Endothelial cell of umbilical vein (primary cell): ENCODE measurements around the gene SLC36A3. TPM values are rescaled to one million over a fixed set of nuclear protein-coding genes. Genes with fewer than 3 reads are reported as not detected.

ENCODE experiments used
- BruUV-seq: library from RNA; stranded (reverse); fragments of 400-500 nt; replicated peaks from 2 replicates; lab custom pipeline; 2021; lab: Mats Ljungman, UMichigan
- CTCF ChIA-PET: fragments of 300-600, 350-600 bp; sonication (Branson Sonifier 250); formaldehyde crosslinking; loops from one replicate; lab custom pipeline; 2021; ENCODE audit warnings: antibody characterized with exemption, inconsistent platforms; lab: Charles Lee
- POLR2A ChIA-PET: fragments of 300-600, 350-600 bp; sonication (Branson Sonifier 250); formaldehyde crosslinking; loops from one replicate; lab custom pipeline; 2021; ENCODE audit warnings: antibody characterized with exemption, inconsistent platforms; lab: Charles Lee
- DNase-seq: peaks from one replicate; pipeline ENCODE4 v3.0.0-alpha.2; 2011; ENCODE audit warnings: low read depth, low spot score
- FAIRE-seq: peaks from 2 replicates; lab custom pipeline; 2011; peaks lifted over from hg19 to GRCh38; lab: Jason Lieb, UNC
- H2AFZ ChIP-seq: 2 replicates; pipeline ENCODE4 v1.6.0; 2012; ENCODE audit warnings: low read depth, low read length, control low read depth, inconsistent platforms
- H3K27ac ChIP-seq: 2 replicates; pipeline ENCODE4 v1.5.1; 2011; ENCODE audit warnings: low read depth, mild to moderate bottlenecking, control low read depth, low read length, moderate library complexity; ENCODE audit not compliant: insufficient read depth
- H3K27me3 ChIP-seq, 2 experiments: 2 replicates each; pipeline versions ENCODE4 v1.6.0 to v1.6.1; 2011; ENCODE audit warnings: low read length in 2 of 2, mixed read lengths in 1 of 2; ENCODE audit not compliant: control insufficient read depth in 2 of 2, insufficient read depth in 2 of 2
- H3K36me3 ChIP-seq, 2 experiments: 2 replicates in 1 of 2; 3 replicates in 1 of 2; pipeline ENCODE4 v1.5.1; 2011; ENCODE audit warnings: low read length in 2 of 2, mild to moderate bottlenecking in 1 of 2, moderate library complexity in 1 of 2; ENCODE audit not compliant: control insufficient read depth in 2 of 2, insufficient read depth in 2 of 2; ENCODE audit errors: extremely low read depth in 1 of 2
- H3K4me1 ChIP-seq: 3 replicates; pipeline ENCODE4 v1.5.1; 2011; ENCODE audit warnings: mild to moderate bottlenecking, low read length; ENCODE audit not compliant: control insufficient read depth, insufficient read depth; ENCODE audit errors: extremely low read depth
- H3K4me2 ChIP-seq: 2 replicates; pipeline ENCODE4 v1.6.1; 2011; ENCODE audit warnings: low read length, control low read depth, mixed read lengths; ENCODE audit not compliant: insufficient read depth
- H3K4me3 ChIP-seq, 3 experiments: fragments of 200-600 bp in 1 of 3; sonication (generic), shearing (Covaris generic) in 1 of 3; replicated peaks in 1 of 3; 2 replicates each; pipeline ENCODE4 v1.5.1; 2011 to 2016; ENCODE audit warnings: control low read depth in 3 of 3, low read length in 3 of 3, mild to moderate bottlenecking in 2 of 3, inconsistent platforms in 1 of 3, low read depth in 1 of 3, moderate library complexity in 1 of 3; ENCODE audit not compliant: insufficient read depth in 1 of 3
- H3K79me2 ChIP-seq: 2 replicates; pipeline ENCODE4 v1.6.0; 2012; ENCODE audit warnings: low read length, inconsistent platforms; ENCODE audit not compliant: control insufficient read depth, insufficient read depth
- H3K9ac ChIP-seq: replicated peaks from 2 replicates; pipeline ENCODE3; 2011; ENCODE audit warnings: low read length, control low read depth; ENCODE audit not compliant: insufficient read depth; ENCODE audit errors: extremely low read depth
- H3K9me1 ChIP-seq: replicated peaks from 3 replicates; pipeline ENCODE4 v1.6.0; 2011; ENCODE audit warnings: mild to moderate bottlenecking, low read length; ENCODE audit not compliant: control insufficient read depth, insufficient read depth; ENCODE audit errors: extremely low read depth
- H3K9me3 ChIP-seq: replicated peaks from 2 replicates; pipeline ENCODE4 v1.5.1; 2012; ENCODE audit warnings: low read length, inconsistent platforms; ENCODE audit not compliant: control insufficient read depth, insufficient read depth
- H4K20me1 ChIP-seq: replicated peaks from 2 replicates; pipeline ENCODE3; 2011; ENCODE audit warnings: mild to moderate bottlenecking, low read length; ENCODE audit not compliant: control insufficient read depth, insufficient read depth; ENCODE audit errors: extremely low read depth
- CTCF ChIP-seq, 2 donors: IDR thresholded peaks; 1 replicate in 1 of 2; 2 replicates in 1 of 2; pipeline ENCODE4 v1.5.1; 2011; ENCODE audit warnings: low read length in 2 of 2, mild to moderate bottlenecking in 2 of 2, moderate library complexity in 2 of 2, control low read depth in 1 of 2, inconsistent platforms in 1 of 2, low read depth in 1 of 2; ENCODE audit not compliant: insufficient read depth in 1 of 2; ENCODE audit errors: extremely low read depth in 1 of 2
- EZH2 ChIP-seq: IDR thresholded peaks from 2 replicates; pipeline ENCODE4 v1.6.1; 2012; ENCODE audit warnings: borderline replicate concordance, low read depth, mild to moderate bottlenecking, moderate library complexity, low read length, inconsistent platforms; ENCODE audit not compliant: severe bottlenecking
- FOS ChIP-seq: IDR thresholded peaks from 2 replicates; pipeline ENCODE4 v1.6.1; 2011; ENCODE audit warnings: mild to moderate bottlenecking, low read length, moderate library complexity, borderline replicate concordance; ENCODE audit not compliant: insufficient read depth
- GATA2 ChIP-seq: IDR thresholded peaks from 2 replicates; pipeline ENCODE4 v1.7.0; 2011; ENCODE audit warnings: low read depth, mild to moderate bottlenecking, moderate library complexity, mixed read lengths, low read length; ENCODE audit not compliant: insufficient read length, insufficient read depth
- JUN ChIP-seq: IDR thresholded peaks from 2 replicates; pipeline ENCODE4 v1.6.1; 2011; ENCODE audit warnings: borderline replicate concordance, low read depth; ENCODE audit not compliant: insufficient read length, insufficient read depth
- MAX ChIP-seq: IDR thresholded peaks from 2 replicates; pipeline ENCODE4 v1.6.1; 2011; ENCODE audit not compliant: insufficient read depth, insufficient read length
- MYC ChIP-seq: IDR thresholded peaks from one replicate; pipeline ENCODE4 v1.6.1; 2011; ENCODE audit warnings: mild to moderate bottlenecking, low read depth, low read length
- POLR2A ChIP-seq: IDR thresholded peaks from 2 replicates; pipeline ENCODE4 v1.6.1; 2012; ENCODE audit warnings: low read depth, mild to moderate bottlenecking, control low read depth, low read length
- POLR2AphosphoS5 ChIP-seq: IDR thresholded peaks from 2 replicates; pipeline ENCODE4 v1.6.1; 2012; ENCODE audit warnings: low read depth, mild to moderate bottlenecking, control low read depth, low read length, moderate library complexity; ENCODE audit not compliant: insufficient read depth
- dilution Hi-C: fragments of 300-500 bp; cut with MboI; formaldehyde crosslinking; loops from one replicate; pipeline ENCODE4 v1.15.0; 2019; ENCODE audit warnings: low sequenced_read_pairs; ENCODE audit not compliant: extremely low pct_ligation_motif_present
- intact Hi-C: fragments of 100-400 bp; cut with micrococcal nuclease; formaldehyde crosslinking; loops from one replicate; pipeline ENCODE4 v1.10.0; 2022
- polyA plus RNA-seq, 4 experiments: library from polyadenylated mRNA; depleted of rRNA in 3 of 4; stranded (reverse) in 3 of 4; unstranded in 1 of 4; fragments of >200 nt; gene quantifications; 2 replicates each; pipeline versions ENCODE4 v1.2.1 to v1.2.3, GENCODE V29; 2011 to 2012; ENCODE audit warnings: missing spikeins in 1 of 4
- total RNA-seq: library from RNA; stranded (reverse); gene quantifications from 2 replicates; pipeline ENCODE4 v1.2.3, GENCODE V29; 2021

Gene SLC36A3
- total and polyA plus RNA-seq, 2 donors (not counting 3 experiments of a cell fraction or from before 2014, with no cell fraction given) = not detected

DNA sequence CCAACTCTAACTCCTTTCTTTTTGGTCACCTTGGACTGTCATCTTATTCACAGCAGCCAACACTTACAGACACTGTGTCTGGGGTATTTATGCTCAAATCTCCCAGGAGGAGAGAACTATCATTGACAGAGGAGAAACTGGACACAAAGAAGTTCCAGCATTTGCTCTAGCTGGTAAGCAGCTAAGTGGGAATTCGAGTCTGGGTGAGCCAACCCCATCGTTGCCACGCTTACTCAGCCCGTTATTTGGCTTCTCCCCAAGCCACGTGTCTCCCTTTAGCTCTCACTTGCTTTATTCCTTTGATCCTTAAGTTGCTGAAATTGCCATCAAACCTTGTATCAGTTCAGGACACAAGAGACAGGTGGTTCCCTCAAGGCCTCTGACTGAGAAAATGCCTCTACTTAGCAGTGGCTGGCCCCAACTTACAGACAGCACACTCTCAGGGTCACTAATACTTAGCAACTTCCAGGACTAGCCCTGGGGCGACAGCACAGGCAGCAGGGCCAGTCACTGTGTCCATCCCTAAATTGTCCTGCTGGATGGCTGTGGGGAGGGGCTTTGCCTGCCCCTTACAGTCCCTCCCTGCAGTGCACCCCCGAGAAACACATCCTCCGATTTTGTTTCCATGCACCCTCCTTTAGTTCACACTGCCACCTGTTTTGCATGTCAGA, 42.4 kb upstream of the SLC36A3 start:
- no peaks in the 10 kb centered on the region for H3K36me3 ChIP-seq
- FAIRE-seq (no peak), DNase-seq (no peak)
- no peaks in the 10 kb centered on the region for H3K9me3 ChIP-seq
- no peak overlapping the region for H3K9ac ChIP-seq
- no peak for TF ChIP-seq JUN
- TF ChIP-seq POLR2A = no peak
- TF ChIP-seq CTCF (IDR thresholded peaks at IDR 0.05; ENCODE audit: extremely low read depth in 1 of 2, insufficient read depth in 1 of 2, low read depth in 1 of 2, low read length in 2 of 2) = no peak
- no peak for TF ChIP-seq FOS
- no peak for TF ChIP-seq EZH2
- no peak for TF ChIP-seq MYC
- no peak for TF ChIP-seq POLR2AphosphoS5
- no peak for TF ChIP-seq GATA2
- no peak for TF ChIP-seq MAX
- BruUV-seq = no TSS peak
- H3K79me2 ChIP-seq = no peaks in the 10 kb centered on the region
- H2AFZ ChIP-seq = no peak overlapping the region
- H3K27ac ChIP-seq = no peak overlapping the region
- H3K4me1 ChIP-seq = no peaks in the 10 kb centered on the region
- no peak overlapping the region for H3K4me3 ChIP-seq
- ChIA-PET POLR2A (no interaction called here), CTCF (interaction anchor here (0.7 to 1.7 kb wide), 2 partner anchors 11 to 30 kb away, joined by 3 read pairs; no protein-coding TSS in a partner anchor)
- no peaks in the 10 kb centered on the region for H3K9me1 ChIP-seq
- peaks cover 0 to 3% of the 10 kb centered on the region in 2 experiments for H3K27me3 ChIP-seq
- no peak overlapping the region for H3K4me2 ChIP-seq
- dilution Hi-C loops (no loop called here), intact Hi-C loops (no loop called here)
- no peaks in the 10 kb centered on the region for H4K20me1 ChIP-seq
